ENCODE results near the gene ATXN7L3. TPM values are rescaled to one million over a fixed set of nuclear protein-coding genes. Genes with fewer than 3 reads are reported as not detected.
A peak's percentile ranks its signal among the peaks of the same experiment; 100 is the strongest.

Gene ATXN7L3
- total RNA-seq, 1 experiment from 2014 or later, result 93.1 TPM

- no peaks in the 10 kb centered on the region for H3K9me3 Mint-ChIP-seq (ENCODE audit: low read depth, unreplicated experiment)
- H3K27ac Mint-ChIP-seq (ENCODE audit: unreplicated experiment), result no peak overlapping the region
- no TSS peak for BruUV-seq (replicated peaks)
- no peak for DNase-seq
- CTCF ChIA-PET, result interaction anchor here (0.5 to 0.6 kb wide), 2 partner anchors 10 to 241 kb away, joined by 7 to 12 read pairs; no protein-coding TSS in a partner anchor
- H3K27me3 Mint-ChIP-seq (ENCODE audit: unreplicated experiment), result peaks cover 18% of the 10 kb centered on the region
- peaks cover 22% of the 10 kb centered on the region for H3K36me3 Mint-ChIP-seq (ENCODE audit: insufficient read depth, unreplicated experiment)
- H3K4me3 Mint-ChIP-seq (ENCODE audit: low read depth, unreplicated experiment), result no peak overlapping the region
- peaks cover 38% of the 10 kb centered on the region for H3K4me1 Mint-ChIP-seq (ENCODE audit: low read depth, unreplicated experiment)
- intact Hi-C loops (cut with micrococcal nuclease; ENCODE audit: unreplicated experiment), result no loop called here
- TF ChIP-seq, protein P1, sequence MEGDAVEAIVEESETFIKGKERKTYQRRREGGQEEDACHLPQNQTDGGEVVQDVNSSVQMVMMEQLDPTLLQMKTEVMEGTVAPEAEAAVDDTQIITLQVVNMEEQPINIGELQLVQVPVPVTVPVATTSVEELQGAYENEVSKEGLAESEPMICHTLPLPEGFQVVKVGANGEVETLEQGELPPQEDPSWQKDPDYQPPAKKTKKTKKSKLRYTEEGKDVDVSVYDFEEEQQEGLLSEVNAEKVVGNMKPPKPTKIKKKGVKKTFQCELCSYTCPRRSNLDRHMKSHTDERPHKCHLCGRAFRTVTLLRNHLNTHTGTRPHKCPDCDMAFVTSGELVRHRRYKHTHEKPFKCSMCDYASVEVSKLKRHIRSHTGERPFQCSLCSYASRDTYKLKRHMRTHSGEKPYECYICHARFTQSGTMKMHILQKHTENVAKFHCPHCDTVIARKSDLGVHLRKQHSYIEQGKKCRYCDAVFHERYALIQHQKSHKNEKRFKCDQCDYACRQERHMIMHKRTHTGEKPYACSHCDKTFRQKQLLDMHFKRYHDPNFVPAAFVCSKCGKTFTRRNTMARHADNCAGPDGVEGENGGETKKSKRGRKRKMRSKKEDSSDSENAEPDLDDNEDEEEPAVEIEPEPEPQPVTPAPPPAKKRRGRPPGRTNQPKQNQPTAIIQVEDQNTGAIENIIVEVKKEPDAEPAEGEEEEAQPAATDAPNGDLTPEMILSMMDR (IDR thresholded peaks at IDR 0.05; ENCODE audit: unreplicated experiment), result no peak
These were observed 36.8 kb upstream of the ATXN7L3 start for GRCh38 chr17:44236444-44236991.

DNA sequence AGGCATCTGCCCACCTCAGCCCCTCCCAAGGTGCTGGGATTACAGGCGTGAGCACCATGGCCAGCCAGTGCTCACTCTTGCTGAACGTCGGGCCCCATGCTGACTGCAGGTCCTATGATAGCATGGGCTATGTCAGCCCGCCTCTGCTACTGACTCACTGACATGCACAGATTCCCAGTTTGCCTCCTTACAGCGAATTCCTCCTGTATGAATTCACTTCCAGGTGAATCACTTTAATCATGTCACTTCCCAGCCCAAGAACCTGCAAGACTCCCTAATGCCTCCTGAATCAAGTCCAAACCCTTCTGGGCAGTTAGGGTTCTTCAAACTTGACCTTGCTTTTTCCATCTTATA lies 35.9 kb upstream of the ATXN7L3 start:
- H3K36me3 Mint-ChIP-seq (ENCODE audit: insufficient read depth, unreplicated experiment), result peaks cover 22% of the 10 kb centered on the region
- peak overlapping the region; percentile 78 for H3K27ac Mint-ChIP-seq (ENCODE audit: unreplicated experiment)
- BruUV-seq (replicated peaks), result no TSS peak
- TF ChIP-seq, protein P1 (IDR thresholded peaks at IDR 0.05; ENCODE audit: unreplicated experiment), result no peak
- H3K27me3 Mint-ChIP-seq (ENCODE audit: unreplicated experiment), result peaks cover 13% of the 10 kb centered on the region
- intact Hi-C loops (cut with micrococcal nuclease; ENCODE audit: unreplicated experiment), result no loop called here
- no peaks in the 10 kb centered on the region for H3K9me3 Mint-ChIP-seq (ENCODE audit: low read depth, unreplicated experiment)
- CTCF ChIA-PET, result interaction anchor here (0.7 kb wide), 1 partner anchor 524 kb away, joined by 3 read pairs; no protein-coding TSS in a partner anchor
- H3K4me1 Mint-ChIP-seq (ENCODE audit: low read depth, unreplicated experiment), result peaks cover 38% of the 10 kb centered on the region
- no peak for DNase-seq
- peak overlapping the region; percentile 7 for H3K4me3 Mint-ChIP-seq (ENCODE audit: low read depth, unreplicated experiment)

DNA sequence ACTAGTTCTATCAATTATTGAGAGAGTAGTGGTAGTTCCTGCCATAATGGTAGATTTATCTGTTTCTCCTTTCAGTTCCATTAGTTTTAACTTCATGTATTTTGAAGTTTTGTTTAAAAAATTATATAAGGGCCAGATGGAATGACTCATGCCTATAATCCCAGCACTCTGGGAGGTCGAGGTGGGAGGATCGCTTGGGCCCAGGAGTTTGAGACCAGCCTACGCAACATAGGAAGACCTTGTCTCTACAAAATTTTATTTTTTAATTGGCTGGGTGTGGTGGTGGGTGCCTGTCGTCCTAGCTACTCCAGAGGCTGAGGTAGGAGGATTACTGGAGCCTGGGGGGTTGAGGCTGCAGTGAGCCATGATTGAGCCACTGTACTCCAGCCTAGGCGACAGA lies 33.9 kb upstream of the ATXN7L3 start:
- no TSS peak for BruUV-seq (replicated peaks)
- no peaks in the 10 kb centered on the region for H3K9me3 Mint-ChIP-seq (ENCODE audit: low read depth, unreplicated experiment)
- peaks cover 22% of the 10 kb centered on the region for H3K36me3 Mint-ChIP-seq (ENCODE audit: insufficient read depth, unreplicated experiment)
- H3K27me3 Mint-ChIP-seq (ENCODE audit: unreplicated experiment), result peaks cover 24% of the 10 kb centered on the region
- no peak for DNase-seq
- intact Hi-C loops (cut with micrococcal nuclease; ENCODE audit: unreplicated experiment), result no loop called here
- TF ChIP-seq, protein P1 (IDR thresholded peaks at IDR 0.05; ENCODE audit: unreplicated experiment), result no peak
- H3K27ac Mint-ChIP-seq (ENCODE audit: unreplicated experiment), result no peak overlapping the region
- no peak overlapping the region for H3K4me3 Mint-ChIP-seq (ENCODE audit: low read depth, unreplicated experiment)
- H3K4me1 Mint-ChIP-seq (ENCODE audit: low read depth, unreplicated experiment), result peaks cover 38% of the 10 kb centered on the region
- CTCF ChIA-PET, result no interaction called here

- Mint-ChIP-seq H3K27ac (ENCODE audit: unreplicated experiment) (peak overlapping the region; percentile 13), H3K4me1 (ENCODE audit: low read depth, unreplicated experiment) (peaks cover 38% of the 10 kb centered on the region), H3K9me3 (ENCODE audit: low read depth, unreplicated experiment) (no peaks in the 10 kb centered on the region), H3K36me3 (ENCODE audit: insufficient read depth, unreplicated experiment) (peaks cover 22% of the 10 kb centered on the region), H3K4me3 (ENCODE audit: low read depth, unreplicated experiment) (no peak overlapping the region), H3K27me3 (ENCODE audit: unreplicated experiment) (peaks cover 26% of the 10 kb centered on the region)
- DNase-seq, result no peak
- intact Hi-C loops (cut with micrococcal nuclease; ENCODE audit: unreplicated experiment), result no loop called here
- CTCF ChIA-PET, result interaction anchor here (0.6 to 0.9 kb wide), 2 partner anchors 10 to 15 kb away, joined by 3 to 5 read pairs; no protein-coding TSS in a partner anchor
- BruUV-seq (replicated peaks), result no TSS peak
- TF ChIP-seq, protein P1 (IDR thresholded peaks at IDR 0.05; ENCODE audit: unreplicated experiment), result no peak
These were observed 32.4 kb upstream of the ATXN7L3 start for GRCh38 chr17:44232061-44232460.

Measured in Calu3 (cell line).